HepG2 (cell line): ENCODE data around the gene VEZT.

Experiments
- EP300 ChIP-seq, 3 experiments: sonication (generic) in 1 of 3; formaldehyde crosslinking in 1 of 3; IDR thresholded peaks; 2 replicates each; pipeline versions ENCODE4 v1.5.1 to v1.6.1; 2011 to 2020; ENCODE audit warnings: low read depth in 2 of 3, low read length in 2 of 3, borderline replicate concordance in 1 of 3, improper control_type of control experiment in 1 of 3, mild to moderate bottlenecking in 1 of 3, missing genetic modification reagents in 1 of 3, moderate library complexity in 1 of 3
- MAFK ChIP-seq, 2 experiments: IDR thresholded peaks in 1 of 2; conservative IDR thresholded peaks in 1 of 2; 2 replicates each; pipeline ENCODE4 v1.6.1; 2011; ENCODE audit warnings: improper control_type of control experiment in 2 of 2, low read length in 2 of 2
- TOE1 ChIP-seq: sonication (generic); formaldehyde crosslinking; IDR thresholded peaks from 2 replicates; pipeline ENCODE4 v1.4.0; 2020; ENCODE audit warnings: mild to moderate bottlenecking, missing genetic modification reagents

DNA sequence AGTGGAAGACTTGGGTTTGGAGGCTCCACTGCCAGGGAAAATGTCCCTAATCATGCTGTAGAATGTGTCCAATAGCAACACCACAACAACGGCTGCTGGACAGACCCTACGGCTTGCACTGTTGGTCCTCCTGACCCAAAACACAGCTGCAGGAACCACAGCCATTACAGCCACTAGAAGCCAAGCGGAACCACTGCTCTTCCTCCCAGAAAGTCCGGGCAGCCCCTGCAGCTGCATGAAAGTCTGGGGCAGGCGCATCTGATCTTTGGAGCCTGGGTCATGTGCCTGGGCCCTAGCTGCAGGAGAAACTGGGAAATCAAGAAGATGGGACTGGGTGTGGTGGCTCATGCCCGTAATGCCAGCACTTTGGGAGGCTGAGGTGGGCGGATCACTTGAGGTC is 131.7 kb downstream of the VEZT start:
- no peak for TF ChIP-seq EP300 (IDR thresholded peaks at IDR 0.05; ENCODE audit: low read depth in 2 of 2, low read length in 2 of 2)
- no peak for TF ChIP-seq EP300 (CRISPR knock-in tag; IDR thresholded peaks at IDR 0.05; ENCODE audit: borderline replicate concordance)
- TF ChIP-seq MAFK (conservative IDR thresholded peaks at IDR 0.05 in 1 of 2, IDR thresholded peaks at IDR 0.05 in 1 of 2; ENCODE audit: low read length in 2 of 2): no peak
- no peak for TF ChIP-seq TOE1
